Measurements from ENCODE around the gene CDK5. TPM values are rescaled to one million over a fixed set of nuclear protein-coding genes. Genes with fewer than 3 reads are reported as not detected.

Gene CDK5
- total RNA-seq, 1 experiment from 2014 or later, result 19.8 TPM

DNA sequence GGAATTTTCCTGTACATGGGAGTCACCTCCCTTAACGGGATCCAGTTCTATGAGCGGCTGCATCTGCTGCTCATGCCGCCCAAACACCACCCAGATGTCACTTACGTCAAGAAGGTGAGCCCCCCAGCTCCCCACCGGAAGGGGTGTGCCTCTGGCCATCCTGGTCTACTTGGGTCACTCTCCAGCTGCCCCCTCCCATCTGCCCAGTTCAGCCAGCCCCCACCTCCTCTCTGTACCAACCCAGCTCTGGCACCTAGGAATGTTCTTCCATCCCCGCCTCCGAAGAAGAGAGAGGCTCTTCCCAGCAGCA, 17.9 kb upstream of the CDK5 start:
- intact Hi-C loops (cut with micrococcal nuclease), result no loop called here
- peaks cover 26% of the 10 kb centered on the region for H3K79me2 ChIP-seq (ENCODE audit: insufficient read depth, low read length)
- H3K4me3 ChIP-seq (replicated peaks in 1 of 2; ENCODE audit: low read depth in 1 of 2, low read length in 2 of 2), result no peak overlapping the region
- peaks cover 8 to 28% of the 10 kb centered on the region in 2 experiments for H3K4me1 ChIP-seq (ENCODE audit: control insufficient read depth in 1 of 2, insufficient read depth in 2 of 2, low read length in 2 of 2)
- peak overlapping the region; percentile 27; the same call in 1 of the 2 replicates for H3K27ac ChIP-seq (ENCODE audit: low read depth, low read length)
- H3K36me3 ChIP-seq (ENCODE audit: control insufficient read depth in 1 of 2, insufficient read depth in 2 of 2, low read length in 2 of 2), result peaks cover 27 to 31% of the 10 kb centered on the region in 2 experiments; a peak in 3 of 4 replicates
- H3K4me2 ChIP-seq (ENCODE audit: low read length), result no peak overlapping the region
- no peaks in the 10 kb centered on the region for H3K9me2 ChIP-seq (ENCODE audit: insufficient read depth)
- H4K20me1 ChIP-seq (ENCODE audit: insufficient read depth), result no peaks in the 10 kb centered on the region
- no peak overlapping the region for H2AFZ ChIP-seq (ENCODE audit: low read depth, low read length, poor library complexity, severe bottlenecking)
- BruUV-seq (replicated peaks), result no TSS peak
- ChIA-PET CTCF (no interaction called here), POLR2A (interaction anchor here (1.0 to 1.5 kb wide), 2 partner anchors 15 to 48 kb away, joined by 3 to 4 read pairs; partner anchors contain the start of gene ABCB8), RAD21 (ENCODE audit: low non-redundant PET in 1 of 2, low total read pairs in 2 of 2, uncharacterized antibody in 2 of 2, unreplicated experiment in 2 of 2) (no interaction called here)
- no peak for ATAC-seq
- H3K9me3 ChIP-seq (ENCODE audit: control insufficient read depth in 1 of 2, insufficient read depth in 1 of 2, low read depth in 1 of 2, low read length in 2 of 2), result no peaks in the 10 kb centered on the region
- H3K9ac ChIP-seq (ENCODE audit: low read length), result no peak overlapping the region
- TF ChIP-seq FOSL1 (IDR thresholded peaks at IDR 0.05; ENCODE audit: low read depth) (no peak), CBX3 (IDR thresholded peaks at IDR 0.05; ENCODE audit: low read depth) (no peak), RAD21 (IDR thresholded peaks at IDR 0.05; ENCODE audit: low read depth) (no peak), EZH2phosphoT487 (IDR thresholded peaks at IDR 0.05; ENCODE audit: borderline replicate concordance) (no peak), ZFX (IDR thresholded peaks at IDR 0.05) (no peak), ZNF274 (IDR thresholded peaks at IDR 0.05; ENCODE audit: low read depth, low read length) (no peak), POLR2AphosphoS5 (IDR thresholded peaks at IDR 0.05; ENCODE audit: low read depth, low read length) (no peak), JUND (IDR thresholded peaks at IDR 0.05) (no peak), POLR2A (IDR thresholded peaks at IDR 0.05; ENCODE audit: borderline replicate concordance, extremely low read depth, insufficient read depth, insufficient read length) (no peak), EZH2 (IDR thresholded peaks at IDR 0.05) (no peak), TCF7L2 (IDR thresholded peaks at IDR 0.05; ENCODE audit: borderline replicate concordance, extremely low read depth, insufficient read depth, insufficient read length) (no peak), SRF (IDR thresholded peaks at IDR 0.05; ENCODE audit: low read depth) (no peak), SIN3A (IDR thresholded peaks at IDR 0.05; ENCODE audit: low read depth) (no peak)
- TF ChIP-seq, protein P1, sequence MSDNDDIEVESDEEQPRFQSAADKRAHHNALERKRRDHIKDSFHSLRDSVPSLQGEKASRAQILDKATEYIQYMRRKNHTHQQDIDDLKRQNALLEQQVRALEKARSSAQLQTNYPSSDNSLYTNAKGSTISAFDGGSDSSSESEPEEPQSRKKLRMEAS (IDR thresholded peaks at IDR 0.05), result no peak
- TF ChIP-seq, protein P2, sequence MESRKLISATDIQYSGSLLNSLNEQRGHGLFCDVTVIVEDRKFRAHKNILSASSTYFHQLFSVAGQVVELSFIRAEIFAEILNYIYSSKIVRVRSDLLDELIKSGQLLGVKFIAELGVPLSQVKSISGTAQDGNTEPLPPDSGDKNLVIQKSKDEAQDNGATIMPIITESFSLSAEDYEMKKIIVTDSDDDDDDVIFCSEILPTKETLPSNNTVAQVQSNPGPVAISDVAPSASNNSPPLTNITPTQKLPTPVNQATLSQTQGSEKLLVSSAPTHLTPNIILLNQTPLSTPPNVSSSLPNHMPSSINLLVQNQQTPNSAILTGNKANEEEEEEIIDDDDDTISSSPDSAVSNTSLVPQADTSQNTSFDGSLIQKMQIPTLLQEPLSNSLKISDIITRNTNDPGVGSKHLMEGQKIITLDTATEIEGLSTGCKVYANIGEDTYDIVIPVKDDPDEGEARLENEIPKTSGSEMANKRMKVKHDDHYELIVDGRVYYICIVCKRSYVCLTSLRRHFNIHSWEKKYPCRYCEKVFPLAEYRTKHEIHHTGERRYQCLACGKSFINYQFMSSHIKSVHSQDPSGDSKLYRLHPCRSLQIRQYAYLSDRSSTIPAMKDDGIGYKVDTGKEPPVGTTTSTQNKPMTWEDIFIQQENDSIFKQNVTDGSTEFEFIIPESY (IDR thresholded peaks at IDR 0.05; ENCODE audit: extremely low read depth, insufficient replicate concordance, low read length), result no peak
- TF ChIP-seq, protein P3, sequence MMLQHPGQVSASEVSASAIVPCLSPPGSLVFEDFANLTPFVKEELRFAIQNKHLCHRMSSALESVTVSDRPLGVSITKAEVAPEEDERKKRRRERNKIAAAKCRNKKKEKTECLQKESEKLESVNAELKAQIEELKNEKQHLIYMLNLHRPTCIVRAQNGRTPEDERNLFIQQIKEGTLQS (IDR thresholded peaks at IDR 0.05), result no peak
- TF ChIP-seq, protein P4, sequence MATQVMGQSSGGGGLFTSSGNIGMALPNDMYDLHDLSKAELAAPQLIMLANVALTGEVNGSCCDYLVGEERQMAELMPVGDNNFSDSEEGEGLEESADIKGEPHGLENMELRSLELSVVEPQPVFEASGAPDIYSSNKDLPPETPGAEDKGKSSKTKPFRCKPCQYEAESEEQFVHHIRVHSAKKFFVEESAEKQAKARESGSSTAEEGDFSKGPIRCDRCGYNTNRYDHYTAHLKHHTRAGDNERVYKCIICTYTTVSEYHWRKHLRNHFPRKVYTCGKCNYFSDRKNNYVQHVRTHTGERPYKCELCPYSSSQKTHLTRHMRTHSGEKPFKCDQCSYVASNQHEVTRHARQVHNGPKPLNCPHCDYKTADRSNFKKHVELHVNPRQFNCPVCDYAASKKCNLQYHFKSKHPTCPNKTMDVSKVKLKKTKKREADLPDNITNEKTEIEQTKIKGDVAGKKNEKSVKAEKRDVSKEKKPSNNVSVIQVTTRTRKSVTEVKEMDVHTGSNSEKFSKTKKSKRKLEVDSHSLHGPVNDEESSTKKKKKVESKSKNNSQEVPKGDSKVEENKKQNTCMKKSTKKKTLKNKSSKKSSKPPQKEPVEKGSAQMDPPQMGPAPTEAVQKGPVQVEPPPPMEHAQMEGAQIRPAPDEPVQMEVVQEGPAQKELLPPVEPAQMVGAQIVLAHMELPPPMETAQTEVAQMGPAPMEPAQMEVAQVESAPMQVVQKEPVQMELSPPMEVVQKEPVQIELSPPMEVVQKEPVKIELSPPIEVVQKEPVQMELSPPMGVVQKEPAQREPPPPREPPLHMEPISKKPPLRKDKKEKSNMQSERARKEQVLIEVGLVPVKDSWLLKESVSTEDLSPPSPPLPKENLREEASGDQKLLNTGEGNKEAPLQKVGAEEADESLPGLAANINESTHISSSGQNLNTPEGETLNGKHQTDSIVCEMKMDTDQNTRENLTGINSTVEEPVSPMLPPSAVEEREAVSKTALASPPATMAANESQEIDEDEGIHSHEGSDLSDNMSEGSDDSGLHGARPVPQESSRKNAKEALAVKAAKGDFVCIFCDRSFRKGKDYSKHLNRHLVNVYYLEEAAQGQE (IDR thresholded peaks at IDR 0.05; ENCODE audit: low read depth), result no peak
- DNase-seq (ENCODE audit: low read depth, low spot score), result no peak
- no peaks in the 10 kb centered on the region for H3K27me3 ChIP-seq (ENCODE audit: insufficient read depth, low read length)

All from HCT116 (cell line).